Duodenal mucosa (tissue), 2 donors: Measurements from ENCODE around the gene RAB3B.
A peak's percentile ranks its signal among the peaks of the same experiment; 100 is the strongest.
"Not testable (repeated sequence)": the region's sequence is repeated elsewhere in the genome, so short reads cannot be mapped to it uniquely, and the experiment has no call there.

Experiments
- H3K27ac ChIP-seq: one replicate; pipeline ENCODE4 v1.7.0; 2013; ENCODE audit warnings: low read depth, low read length
- H3K27me3 ChIP-seq, 2 donors: one replicate each; pipeline ENCODE4 v1.7.0; 2013; ENCODE audit warnings: low read length in 2 of 2, control low read depth in 1 of 2; ENCODE audit not compliant: insufficient read depth in 2 of 2, control insufficient read depth in 1 of 2
- H3K36me3 ChIP-seq, 2 donors: one replicate each; pipeline ENCODE4 v1.7.0; 2013; ENCODE audit warnings: low read length in 2 of 2, control low read depth in 1 of 2; ENCODE audit not compliant: insufficient read depth in 2 of 2, control insufficient read depth in 1 of 2
- H3K4me1 ChIP-seq, 2 donors: one replicate each; pipeline ENCODE4 v1.7.0; 2013; ENCODE audit warnings: low read length in 2 of 2, control low read depth in 1 of 2; ENCODE audit not compliant: insufficient read depth in 2 of 2, control insufficient read depth in 1 of 2
- H3K4me3 ChIP-seq, 2 donors: one replicate each; pipeline ENCODE4 v1.7.0; 2013; ENCODE audit warnings: low read length in 2 of 2, low read depth in 1 of 2
- H3K9ac ChIP-seq, 2 donors: one replicate each; pipeline ENCODE4 v1.7.0; 2013; ENCODE audit warnings: low read length in 2 of 2, low read depth in 1 of 2
- H3K9me3 ChIP-seq, 2 donors: one replicate each; pipeline ENCODE4 v1.7.0; 2013; ENCODE audit warnings: low read length in 2 of 2, control low read depth in 1 of 2; ENCODE audit not compliant: control insufficient read depth in 1 of 2

RAB3B gene

GRCh38 chr1:51877434-51878307 is 112.8 kb downstream of the RAB3B start:
- Histone ChIP-seq H3K4me3 (peak overlapping the region; percentile 98 to 99), H3K36me3 (no peaks in the 10 kb centered on the region), H3K9ac (peak overlapping the region; percentile 97 to 99), H3K27ac (peak overlapping the region; percentile 96), H3K4me1 (peaks cover 23 to 29% of the 10 kb centered on the region in 2 donors), H3K9me3 (no peaks in the 10 kb centered on the region), H3K27me3 (peaks cover under 1 to 2% of the 10 kb centered on the region in 2 donors)

GRCh38 chr1:51875836-51876235 is 114.7 kb downstream of the RAB3B start:
- no peaks in the 10 kb centered on the region for H3K27me3 ChIP-seq
- H3K9ac ChIP-seq: no peak overlapping the region
- H3K36me3 ChIP-seq: no peaks in the 10 kb centered on the region
- H3K9me3 ChIP-seq: no peaks in the 10 kb centered on the region
- peaks cover 23 to 29% of the 10 kb centered on the region in 2 donors for H3K4me1 ChIP-seq
- H3K4me3 ChIP-seq: no peak overlapping the region
- no peak overlapping the region for H3K27ac ChIP-seq

- Histone ChIP-seq H3K9ac (no peak overlapping the region), H3K27me3 (no peaks in the 10 kb centered on the region), H3K9me3 (no peaks in the 10 kb centered on the region), H3K27ac (no peak overlapping the region), H3K36me3 (no peaks in the 10 kb centered on the region), H3K4me3 (no peak overlapping the region), H3K4me1 (peaks cover 23 to 29% of the 10 kb centered on the region in 2 donors)
Measured at GRCh38 chr1:51875291-51875772, 115.2 kb downstream of the RAB3B start.

GRCh38 chr1:51873270-51873669 is 117.2 kb downstream of the RAB3B start:
- H3K4me1 ChIP-seq: peaks cover 23 to 24% of the 10 kb centered on the region in 2 donors
- not testable (repeated sequence) for H3K36me3 ChIP-seq, H3K4me3 ChIP-seq

GRCh38 chr1:51871351-51871975 is 119.0 kb downstream of the RAB3B start:
- H3K4me3 ChIP-seq: no peak overlapping the region
- H3K9ac ChIP-seq: no peak overlapping the region
- H3K27ac ChIP-seq: no peak overlapping the region
- H3K9me3 ChIP-seq: no peaks in the 10 kb centered on the region
- no peaks in the 10 kb centered on the region for H3K27me3 ChIP-seq
- no peaks in the 10 kb centered on the region for H3K36me3 ChIP-seq
- peaks cover 12 to 15% of the 10 kb centered on the region in 2 donors for H3K4me1 ChIP-seq

More at GRCh38 chr1:51873270-51873669, 117.2 kb downstream of the RAB3B start:
- not testable (repeated sequence) for H3K27me3 ChIP-seq, H3K9me3 ChIP-seq, H3K9ac ChIP-seq, H3K27ac ChIP-seq

GRCh38 chr1:51870603-51871350 is 119.7 kb downstream of the RAB3B start:
- H3K27ac ChIP-seq: no peak overlapping the region
- no peaks in the 10 kb centered on the region for H3K9me3 ChIP-seq
- no peak overlapping the region for H3K9ac ChIP-seq
- peaks cover 5 to 12% of the 10 kb centered on the region in 2 donors for H3K4me1 ChIP-seq
- H3K27me3 ChIP-seq: no peaks in the 10 kb centered on the region
- no peak overlapping the region for H3K4me3 ChIP-seq
- H3K36me3 ChIP-seq: no peaks in the 10 kb centered on the region

- H3K9ac ChIP-seq: no peak overlapping the region
Measured at GRCh38 chr1:51867479-51868232, 122.8 kb downstream of the RAB3B start.

GRCh38 chr1:51863384-51863783 is 127.1 kb downstream of the RAB3B start:
- Histone ChIP-seq H3K27me3 (no peaks in the 10 kb centered on the region), H3K4me3 (no peak overlapping the region), H3K9ac (no peak overlapping the region), H3K9me3 (no peaks in the 10 kb centered on the region), H3K4me1 (no peaks in the 10 kb centered on the region), H3K27ac (no peak overlapping the region), H3K36me3 (peaks cover 2 to 3% of the 10 kb centered on the region in 2 donors)

More at GRCh38 chr1:51867479-51868232, 122.8 kb downstream of the RAB3B start:
- Histone ChIP-seq H3K9me3 (no peaks in the 10 kb centered on the region), H3K27ac (no peak overlapping the region), H3K4me3 (no peak overlapping the region), H3K27me3 (no peaks in the 10 kb centered on the region), H3K4me1 (no peaks in the 10 kb centered on the region), H3K36me3 (no peaks in the 10 kb centered on the region)

GRCh38 chr1:51861669-51862068 is 128.8 kb downstream of the RAB3B start:
- no peak overlapping the region for H3K4me3 ChIP-seq
- no peak overlapping the region for H3K27ac ChIP-seq
- H3K27me3 ChIP-seq: no peaks in the 10 kb centered on the region
- no peaks in the 10 kb centered on the region for H3K4me1 ChIP-seq
- H3K9me3 ChIP-seq: no peaks in the 10 kb centered on the region
- no peak overlapping the region for H3K9ac ChIP-seq
- peaks cover 2 to 3% of the 10 kb centered on the region in 2 donors for H3K36me3 ChIP-seq
